ENCODE measurements around the gene EML6. TPM values are rescaled to one million over a fixed set of nuclear protein-coding genes. Genes with fewer than 3 reads are reported as not detected.

Gene EML6
- total RNA-seq, 2 experiments from 2014 or later: 1.2 to 1.7 TPM

DNA sequence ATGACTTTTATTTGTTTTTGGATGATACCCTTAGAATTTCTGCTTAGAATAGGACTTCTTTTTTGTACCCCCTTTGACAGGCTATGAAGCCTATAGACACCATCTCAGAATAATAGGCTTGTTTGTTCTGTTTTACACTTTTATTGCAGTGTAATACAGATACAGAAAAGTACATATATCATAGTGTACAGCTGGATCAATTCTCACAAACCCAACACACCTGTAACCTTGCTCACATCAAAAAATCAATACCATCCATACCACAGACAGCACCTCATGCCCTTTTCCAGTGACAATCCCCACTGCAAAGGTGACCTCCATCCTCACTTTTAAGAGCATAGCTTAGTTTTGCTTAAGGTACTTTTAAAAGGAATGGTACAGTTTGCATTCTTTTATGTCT, 14.8 kb downstream of the EML6 start:
- Mint-ChIP-seq H3K4me3 (no peak overlapping the region), H3K4me1 (ENCODE audit: low read depth) (no peaks in the 10 kb centered on the region), H3K27ac (no peak overlapping the region), H3K27me3 (peaks cover 13% of the 10 kb centered on the region), H3K9me3 (no peaks in the 10 kb centered on the region), H3K36me3 (ENCODE audit: low read depth) (no peaks in the 10 kb centered on the region)
- CTCF ChIA-PET: interaction anchor here (1.2 to 1.5 kb wide), 2 partner anchors 72 to 100 kb away, joined by 3 to 5 read pairs; no protein-coding TSS in a partner anchor
- DNase-seq (no peak), ATAC-seq (no peak)
- intact Hi-C loops (cut with micrococcal nuclease): no loop called here
- TF ChIP-seq, protein P1, sequence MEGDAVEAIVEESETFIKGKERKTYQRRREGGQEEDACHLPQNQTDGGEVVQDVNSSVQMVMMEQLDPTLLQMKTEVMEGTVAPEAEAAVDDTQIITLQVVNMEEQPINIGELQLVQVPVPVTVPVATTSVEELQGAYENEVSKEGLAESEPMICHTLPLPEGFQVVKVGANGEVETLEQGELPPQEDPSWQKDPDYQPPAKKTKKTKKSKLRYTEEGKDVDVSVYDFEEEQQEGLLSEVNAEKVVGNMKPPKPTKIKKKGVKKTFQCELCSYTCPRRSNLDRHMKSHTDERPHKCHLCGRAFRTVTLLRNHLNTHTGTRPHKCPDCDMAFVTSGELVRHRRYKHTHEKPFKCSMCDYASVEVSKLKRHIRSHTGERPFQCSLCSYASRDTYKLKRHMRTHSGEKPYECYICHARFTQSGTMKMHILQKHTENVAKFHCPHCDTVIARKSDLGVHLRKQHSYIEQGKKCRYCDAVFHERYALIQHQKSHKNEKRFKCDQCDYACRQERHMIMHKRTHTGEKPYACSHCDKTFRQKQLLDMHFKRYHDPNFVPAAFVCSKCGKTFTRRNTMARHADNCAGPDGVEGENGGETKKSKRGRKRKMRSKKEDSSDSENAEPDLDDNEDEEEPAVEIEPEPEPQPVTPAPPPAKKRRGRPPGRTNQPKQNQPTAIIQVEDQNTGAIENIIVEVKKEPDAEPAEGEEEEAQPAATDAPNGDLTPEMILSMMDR (IDR thresholded peaks at IDR 0.05): no peak
- POLR2A ChIA-PET: no interaction called here

- Mint-ChIP-seq H3K27ac (no peak overlapping the region), H3K27me3 (peaks cover 5% of the 10 kb centered on the region), H3K9me3 (no peaks in the 10 kb centered on the region), H3K4me1 (ENCODE audit: low read depth) (no peaks in the 10 kb centered on the region), H3K4me3 (no peak overlapping the region), H3K36me3 (ENCODE audit: low read depth) (no peaks in the 10 kb centered on the region)
- ChIA-PET POLR2A (no interaction called here), CTCF (interaction anchor here (0.7 to 1.1 kb wide), 2 partner anchors 23 to 98 kb away, joined by 3 read pairs; no protein-coding TSS in a partner anchor)
- intact Hi-C loops (cut with micrococcal nuclease): no loop called here
- no peak for ATAC-seq
- TF ChIP-seq, protein P1 (IDR thresholded peaks at IDR 0.05): no peak
- no peak for DNase-seq
Measured at GRCh38 chr2:54740333-54740732, 16.9 kb downstream of the EML6 start.

GRCh38 chr2:54741250-54741649, 17.8 kb downstream of the EML6 start:
- Mint-ChIP-seq H3K4me3 (no peak overlapping the region), H3K9me3 (no peaks in the 10 kb centered on the region), H3K4me1 (ENCODE audit: low read depth) (no peaks in the 10 kb centered on the region), H3K27ac (no peak overlapping the region), H3K36me3 (ENCODE audit: low read depth) (no peaks in the 10 kb centered on the region), H3K27me3 (peaks cover 5% of the 10 kb centered on the region)
- ChIA-PET POLR2A (no interaction called here), CTCF (interaction anchor here (1.1 to 1.7 kb wide), 2 partner anchors 24 to 36 kb away, joined by 3 to 7 read pairs; no protein-coding TSS in a partner anchor)
- no peak for DNase-seq
- no peak for ATAC-seq
- intact Hi-C loops (cut with micrococcal nuclease): no loop called here
- TF ChIP-seq, protein P1 (IDR thresholded peaks at IDR 0.05): no peak

- H3K4me3 Mint-ChIP-seq: no peak overlapping the region
- H3K36me3 Mint-ChIP-seq (ENCODE audit: low read depth): no peaks in the 10 kb centered on the region
- CTCF ChIA-PET: no interaction called here
- H3K9me3 Mint-ChIP-seq: no peaks in the 10 kb centered on the region
- H3K27me3 Mint-ChIP-seq: no peaks in the 10 kb centered on the region
- no peak for ATAC-seq
- H3K27ac Mint-ChIP-seq: no peak overlapping the region
- POLR2A ChIA-PET: no interaction called here
- no peaks in the 10 kb centered on the region for H3K4me1 Mint-ChIP-seq (ENCODE audit: low read depth)
- TF ChIP-seq, protein P1 (IDR thresholded peaks at IDR 0.05): no peak
- no peak for DNase-seq
- intact Hi-C loops (cut with micrococcal nuclease): no loop called here
Measured at GRCh38 chr2:54750040-54750439, 26.6 kb downstream of the EML6 start.

- no peak for ATAC-seq
- DNase-seq: no peak
- Mint-ChIP-seq H3K4me3 (no peak overlapping the region), H3K36me3 (ENCODE audit: low read depth) (no peaks in the 10 kb centered on the region), H3K27me3 (no peaks in the 10 kb centered on the region), H3K27ac (no peak overlapping the region), H3K4me1 (ENCODE audit: low read depth) (peaks cover 2% of the 10 kb centered on the region), H3K9me3 (no peaks in the 10 kb centered on the region)
- CTCF ChIA-PET: no interaction called here
- POLR2A ChIA-PET: no interaction called here
- TF ChIP-seq, protein P1 (IDR thresholded peaks at IDR 0.05): no peak
- intact Hi-C loops (cut with micrococcal nuclease): no loop called here
Measured at GRCh38 chr2:54752439-54752838, 29.0 kb downstream of the EML6 start.

Measured in activated CD8-positive, alpha-beta T cell treated with anti-CD3 and anti-CD28 coated beads for 36 hours (primary cell).